Activated CD4-positive, alpha-beta T cell treated with anti-CD3 and anti-CD28 coated beads for 48 hours (primary cell): ENCODE measurements around the gene C10orf90.

Experiments used
- DNase-seq: peaks from one replicate; pipeline ENCODE4 v3.0.0-alpha.2; 2020

The C10orf90 gene

GRCh38 chr10:126500866-126501265, 169.6 kb downstream of the C10orf90 start:
- DNase-seq: no peak

GRCh38 chr10:126500185-126500584, 170.3 kb downstream of the C10orf90 start:
- DNase-seq: no peak

DNA sequence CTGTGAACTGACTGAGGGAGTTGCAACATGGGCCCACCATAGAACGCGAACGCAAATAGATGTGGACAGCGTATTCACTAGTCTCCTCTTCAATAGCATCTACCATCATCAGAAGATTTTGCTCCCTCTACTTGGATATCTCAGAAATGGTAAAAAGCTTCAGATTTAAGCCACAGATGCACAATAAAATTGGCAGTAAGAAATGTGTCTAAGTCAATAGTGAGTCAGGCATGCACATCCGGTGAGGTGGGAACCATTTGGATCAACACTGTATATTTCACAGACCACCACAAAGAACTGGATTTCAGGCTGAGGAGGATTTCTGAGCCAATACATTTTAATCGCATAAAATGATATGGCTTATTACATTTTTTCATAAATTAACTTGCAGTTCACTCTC, 170.7 kb downstream of the C10orf90 start:
- DNase-seq: no peak

- DNase-seq: no peak
These were observed 172.8 kb downstream of the C10orf90 start for GRCh38 chr10:126497672-126498071.

- no peak for DNase-seq
These were observed 173.5 kb downstream of the C10orf90 start for GRCh38 chr10:126496771-126497545.

GRCh38 chr10:126491476-126491875, 179.0 kb downstream of the C10orf90 start:
- no peak for DNase-seq

GRCh38 chr10:126481181-126481580, 189.3 kb downstream of the C10orf90 start:
- no peak for DNase-seq

DNA sequence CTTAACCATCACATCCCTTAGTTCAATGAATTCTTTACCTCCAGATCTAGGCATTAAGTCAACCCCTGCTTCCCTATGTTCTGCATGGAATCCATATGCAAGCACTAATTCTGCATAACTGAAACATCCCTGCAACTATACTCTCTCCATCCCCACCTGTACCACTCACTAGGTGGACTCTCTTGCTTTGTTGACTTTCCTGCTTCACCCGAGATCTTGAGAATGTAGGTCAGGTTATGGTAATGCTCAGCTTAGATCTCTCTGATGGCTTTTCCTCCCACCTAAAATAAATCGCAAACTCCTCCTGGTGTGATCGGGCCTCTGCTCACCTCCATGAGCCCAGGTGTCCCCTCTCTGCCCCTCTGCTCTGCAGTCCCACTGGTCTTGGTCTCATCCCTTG, 189.8 kb downstream of the C10orf90 start:
- DNase-seq: no peak

GRCh38 chr10:126479280-126479895, 191.1 kb downstream of the C10orf90 start:
- no peak for DNase-seq

DNA sequence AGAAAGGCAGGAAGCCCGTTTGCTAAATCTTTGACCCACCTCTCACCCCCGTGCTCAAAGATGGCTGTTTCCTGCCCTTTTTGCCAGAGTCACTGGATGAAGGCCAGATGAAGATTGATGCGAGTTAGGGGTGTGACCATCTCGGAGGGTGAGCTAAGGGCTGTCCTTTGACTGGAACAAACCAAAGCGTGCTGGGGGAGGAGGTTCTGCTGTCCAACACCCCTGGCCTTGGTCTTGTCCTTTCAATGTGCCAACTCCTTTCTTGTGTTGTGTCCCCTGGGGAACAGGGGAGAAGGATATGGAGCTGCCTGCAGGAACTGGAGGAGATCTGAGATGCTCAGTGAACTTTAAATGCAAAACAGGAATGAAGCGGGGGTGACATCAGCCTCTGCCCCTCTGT, 191.9 kb downstream of the C10orf90 start:
- no peak for DNase-seq

GRCh38 chr10:126476246-126476645, 194.2 kb downstream of the C10orf90 start:
- no peak for DNase-seq

DNA sequence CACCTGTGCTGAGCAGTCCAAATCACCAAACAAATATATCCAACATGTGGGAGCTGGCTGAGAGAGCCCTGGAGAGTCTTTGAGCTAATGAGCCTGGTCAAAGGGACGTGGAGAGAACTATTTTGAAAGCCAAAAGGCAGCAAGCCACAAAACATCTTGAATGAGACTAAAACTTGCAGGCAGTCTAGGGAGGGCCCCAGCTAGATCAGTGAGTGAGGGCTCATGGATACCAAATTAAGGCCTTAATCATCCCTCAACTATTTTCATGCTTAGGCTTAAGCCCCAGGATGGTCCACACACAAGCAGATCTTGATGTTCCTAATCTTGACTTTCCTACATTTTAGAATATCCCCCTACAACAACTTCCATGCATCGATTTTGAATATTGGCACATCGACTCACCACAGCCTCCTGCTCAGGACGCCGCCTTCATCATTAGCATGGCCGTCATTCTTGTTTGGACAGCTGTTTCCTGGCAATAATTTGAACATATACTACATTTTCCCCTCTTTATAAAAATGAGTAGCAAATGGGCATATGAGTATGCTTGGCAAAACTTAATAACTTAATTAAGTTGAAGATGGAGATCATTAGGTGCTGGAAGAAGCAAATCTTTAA, 195.3 kb downstream of the C10orf90 start:
- no peak for DNase-seq

DNA sequence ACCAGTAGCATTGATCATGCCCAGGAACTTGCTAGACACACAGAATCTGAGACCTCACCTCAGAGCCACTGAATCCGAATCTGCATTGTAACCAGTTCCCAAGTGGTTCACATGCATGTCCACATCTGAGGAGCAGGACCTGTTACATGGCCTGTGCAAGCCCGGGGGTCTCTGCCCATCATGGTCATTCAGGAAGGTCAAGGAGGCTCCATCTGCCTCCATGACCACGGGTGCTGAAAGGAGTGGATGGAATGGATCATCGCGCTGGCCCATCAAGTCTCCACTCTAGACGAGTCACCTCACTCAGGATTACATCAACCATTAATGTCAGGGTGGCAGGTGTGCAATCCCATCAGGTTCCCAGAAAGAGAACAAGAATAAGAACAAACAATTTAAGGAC, 196.5 kb downstream of the C10orf90 start:
- DNase-seq: no peak

DNA sequence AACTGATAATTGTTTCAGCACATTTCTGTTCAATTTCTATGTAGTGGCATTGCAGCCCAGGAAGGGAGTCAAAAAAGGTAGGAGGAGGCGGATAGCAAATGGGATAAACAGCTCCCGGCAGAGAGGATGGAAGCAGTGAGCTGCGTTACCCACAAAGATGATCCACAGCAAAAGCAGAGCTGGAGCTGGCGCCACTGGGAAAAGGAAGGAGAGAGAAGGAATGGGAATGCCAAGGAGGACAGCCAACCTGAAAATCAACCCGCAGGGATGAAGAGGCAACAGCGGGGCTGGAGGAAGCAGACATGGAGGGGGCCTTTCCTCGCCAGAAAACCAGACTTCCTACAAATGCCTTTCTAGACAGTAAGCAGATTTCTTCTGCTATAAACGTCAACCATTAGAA, 199.5 kb downstream of the C10orf90 start:
- no peak for DNase-seq

DNA sequence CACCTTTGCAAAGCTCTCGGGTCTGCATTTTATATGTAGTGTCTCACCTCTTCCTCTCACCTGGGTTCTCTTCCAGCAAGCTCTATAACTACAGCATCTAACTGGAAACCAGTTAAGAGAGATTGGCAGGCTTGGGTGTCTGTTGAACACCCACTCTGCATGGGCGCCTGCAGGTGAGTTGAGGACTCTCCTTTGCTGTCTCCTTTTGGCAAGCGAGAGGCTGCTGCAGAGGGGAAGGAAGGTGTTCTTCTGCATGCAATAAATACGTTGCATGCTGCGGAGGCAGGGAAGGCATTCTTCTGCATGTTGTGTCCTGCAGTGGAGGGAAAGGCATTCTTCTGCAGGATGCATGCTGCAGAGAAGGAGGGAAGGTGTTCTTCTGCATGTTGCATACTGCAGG, 200.8 kb downstream of the C10orf90 start:
- no peak for DNase-seq

DNA sequence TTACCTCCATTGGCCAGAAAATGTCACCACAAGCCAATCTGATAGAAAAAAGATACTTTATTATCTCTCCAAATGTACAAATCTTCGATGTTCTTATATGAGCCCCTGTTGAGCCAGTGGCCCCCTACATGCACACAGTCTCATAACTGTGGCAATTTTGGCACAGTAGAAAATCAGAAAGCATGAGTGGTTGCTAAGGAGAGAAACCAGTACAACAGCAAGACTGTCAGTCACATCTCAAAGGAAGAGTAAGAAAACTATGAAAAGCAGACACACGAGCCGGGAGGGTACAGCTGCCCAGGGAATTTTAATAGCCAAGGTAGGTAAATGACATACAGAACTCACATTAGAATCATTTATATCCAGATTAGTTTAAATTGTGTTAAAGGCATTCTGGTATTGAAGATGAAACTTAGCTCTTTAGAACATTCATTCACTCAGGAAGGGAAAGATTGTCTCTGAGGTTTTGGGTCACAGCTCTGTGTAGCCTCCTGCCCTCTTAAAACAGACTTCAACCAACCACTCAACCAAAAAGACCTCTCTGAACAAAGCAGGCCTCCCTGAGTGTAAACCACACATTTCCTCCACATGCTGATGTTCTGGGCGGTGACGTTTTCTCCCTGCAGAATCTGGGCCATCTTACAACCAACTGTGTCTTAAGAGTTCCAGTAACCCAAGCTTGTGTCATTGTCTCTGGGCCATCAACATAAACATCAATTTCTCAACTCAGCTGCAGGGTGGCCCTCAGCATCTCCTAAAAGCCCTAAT, 201.4 kb downstream of the C10orf90 start:
- DNase-seq: no peak

DNA sequence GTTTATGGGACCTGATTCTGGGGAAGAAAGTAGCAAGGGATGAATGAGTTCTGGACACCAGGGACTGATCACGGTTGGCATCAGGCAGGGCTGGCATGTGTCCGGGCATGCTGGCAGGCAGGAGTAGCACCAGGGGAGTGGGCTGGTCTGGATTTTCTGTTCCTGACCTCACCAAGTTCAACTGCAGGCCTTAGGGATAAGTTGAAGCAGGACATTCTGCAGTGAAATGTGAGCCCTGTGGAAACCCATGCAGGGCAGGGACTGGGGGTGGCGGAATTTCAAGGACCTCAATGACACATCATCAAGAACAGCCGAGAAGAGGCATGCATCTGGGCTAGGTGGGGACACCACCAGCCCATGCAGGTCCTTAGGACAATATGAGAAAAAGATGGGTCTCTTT, 202.0 kb downstream of the C10orf90 start:
- no peak for DNase-seq

- no peak for DNase-seq
These were observed 204.7 kb downstream of the C10orf90 start for GRCh38 chr10:126465771-126466170.

- no peak for DNase-seq
These were observed 207.2 kb downstream of the C10orf90 start for GRCh38 chr10:126463286-126463685.

- no peak for DNase-seq
These were observed 209.1 kb downstream of the C10orf90 start for GRCh38 chr10:126461289-126461940.

- DNase-seq: no peak
These were observed 210.5 kb downstream of the C10orf90 start for GRCh38 chr10:126459878-126460481.

- no peak for DNase-seq
These were observed 211.3 kb downstream of the C10orf90 start for GRCh38 chr10:126459032-126459831.
